DMS53 (cell line): ENCODE data around the gene RPS3A.
"Not testable (repeated sequence)": the region's sequence is repeated elsewhere in the genome, so short reads cannot be mapped to it uniquely, and the experiment has no call there.

Experiments
- DNase-seq: peaks from one replicate; lab custom pipeline; 2025; lab: John Stamatoyannopoulos, UW

The RPS3A gene

DNA sequence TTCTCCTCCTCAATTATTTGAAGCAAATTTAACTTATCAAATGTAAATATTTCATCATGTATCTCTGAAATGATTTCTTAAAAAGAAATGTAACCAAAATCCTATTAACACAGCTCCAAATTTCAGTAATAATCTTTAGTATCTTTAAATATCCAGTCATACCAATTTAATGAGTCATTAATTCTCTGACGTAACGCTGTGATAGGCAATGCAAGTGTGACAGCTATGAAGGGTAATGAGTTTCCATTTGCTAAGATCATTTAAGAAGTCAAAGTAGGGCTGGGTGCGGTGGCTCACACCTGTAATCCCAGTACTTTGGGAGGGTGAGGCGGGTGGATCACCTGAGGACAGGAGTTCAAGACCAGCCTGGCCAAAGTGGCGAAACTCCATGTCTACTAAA lies 15.6 kb downstream of the RPS3A start:
- DNase-seq: no peak

DNA sequence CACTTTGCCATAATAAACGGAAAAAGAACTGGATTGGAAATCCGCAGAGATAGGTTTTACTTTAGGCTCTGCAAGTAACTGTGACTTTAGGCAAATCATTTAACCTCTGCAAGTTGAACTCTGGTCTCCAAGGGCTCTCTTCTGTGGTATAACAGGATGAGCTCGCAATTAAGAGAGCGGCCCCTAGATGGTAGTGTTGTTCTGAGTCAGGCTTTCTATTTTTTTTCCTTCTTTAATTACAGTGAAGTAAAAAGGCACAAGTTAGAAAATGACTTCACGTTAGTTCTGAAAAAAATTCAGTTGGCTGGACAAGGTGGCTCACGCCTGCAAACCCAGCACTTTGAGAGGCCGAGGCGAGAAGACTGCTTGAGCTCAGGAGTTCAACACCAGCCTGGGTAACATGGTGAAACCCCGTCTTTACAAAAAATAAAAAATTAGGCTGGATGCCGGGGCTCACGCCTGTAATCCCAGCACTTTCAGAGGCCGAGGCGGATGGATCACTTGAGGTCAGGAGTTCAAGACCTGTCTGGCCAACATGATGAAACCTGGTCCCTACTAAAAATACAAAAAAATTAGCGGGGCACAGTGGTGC lies 18.0 kb downstream of the RPS3A start:
- DNase-seq: peak; percentile 75

DNA sequence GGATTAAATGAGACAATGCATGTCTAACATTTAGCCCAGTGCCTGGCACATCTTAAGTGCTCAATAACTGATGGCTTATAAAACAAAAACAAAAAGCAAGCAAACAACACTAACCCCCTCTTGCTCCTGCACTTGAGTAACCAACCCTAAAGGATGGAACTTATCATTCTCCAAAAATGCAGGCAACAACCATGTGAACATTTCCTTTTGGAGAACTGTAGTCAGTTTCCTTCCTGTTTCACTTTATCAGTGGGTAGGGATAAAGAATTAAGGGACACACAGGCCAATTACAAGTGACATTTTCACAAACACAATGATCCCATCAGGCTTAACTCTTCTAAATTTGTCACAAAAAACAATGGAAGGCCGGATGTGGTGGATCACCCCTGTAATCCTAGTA lies 30.4 kb downstream of the RPS3A start:
- no peak for DNase-seq

DNA sequence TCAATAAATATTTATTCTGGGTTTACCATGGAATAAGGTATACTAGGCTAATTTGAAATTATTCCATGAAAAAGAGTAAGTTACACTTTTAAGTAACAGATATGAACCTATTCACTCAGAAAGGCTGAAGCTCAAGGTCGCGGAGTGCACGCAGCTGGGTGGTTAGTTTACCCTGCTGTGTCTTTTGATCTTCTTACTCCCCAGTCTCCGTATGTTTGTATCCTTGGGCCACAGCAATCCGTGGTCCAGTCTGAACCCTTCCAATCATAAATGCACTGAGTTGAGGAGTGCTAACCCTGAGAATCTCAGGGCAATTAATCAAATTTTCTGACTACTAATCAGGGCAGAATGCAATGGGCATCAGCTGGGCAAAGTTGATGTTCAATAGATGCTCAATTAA lies 33.9 kb downstream of the RPS3A start:
- no peak for DNase-seq

DNA sequence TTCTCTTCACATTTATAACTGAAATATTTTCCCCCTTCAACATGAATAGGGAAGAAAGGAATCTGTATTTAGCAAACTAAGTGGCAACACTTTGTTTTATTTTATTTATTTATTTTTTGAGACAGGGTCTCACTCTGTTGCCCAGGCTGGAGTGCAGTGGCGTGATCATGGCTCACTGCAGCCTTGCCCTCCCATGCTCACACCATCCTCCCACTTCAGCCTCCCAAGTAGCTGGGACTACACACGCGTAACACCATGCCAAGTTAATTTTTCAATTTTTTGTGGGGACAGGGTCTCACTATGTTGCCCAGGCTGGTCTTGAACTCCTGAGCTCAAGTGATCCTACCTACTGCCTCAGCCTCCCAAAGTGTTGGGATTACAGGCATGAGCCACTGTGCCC lies 36.6 kb downstream of the RPS3A start:
- DNase-seq: not testable (repeated sequence)

DNA sequence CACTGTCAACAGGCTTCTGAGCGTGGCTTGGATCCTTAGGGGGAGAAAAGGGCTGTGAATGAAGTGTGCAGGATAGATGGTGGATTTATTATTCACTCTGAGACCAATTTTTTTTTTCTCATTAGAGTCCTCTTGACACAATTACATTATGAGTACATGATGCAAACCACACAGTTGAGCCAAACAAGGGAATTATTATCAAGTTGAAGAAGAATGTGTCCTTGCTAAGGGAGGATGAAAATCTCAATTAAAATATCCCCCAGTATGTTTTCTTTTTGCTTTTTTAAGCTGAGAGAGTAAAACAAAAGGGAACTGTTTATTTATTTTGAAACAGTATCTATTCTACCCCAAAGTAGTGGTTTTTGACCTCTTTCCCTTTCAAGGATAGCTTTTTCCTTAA lies 40.4 kb downstream of the RPS3A start:
- no peak for DNase-seq

DNA sequence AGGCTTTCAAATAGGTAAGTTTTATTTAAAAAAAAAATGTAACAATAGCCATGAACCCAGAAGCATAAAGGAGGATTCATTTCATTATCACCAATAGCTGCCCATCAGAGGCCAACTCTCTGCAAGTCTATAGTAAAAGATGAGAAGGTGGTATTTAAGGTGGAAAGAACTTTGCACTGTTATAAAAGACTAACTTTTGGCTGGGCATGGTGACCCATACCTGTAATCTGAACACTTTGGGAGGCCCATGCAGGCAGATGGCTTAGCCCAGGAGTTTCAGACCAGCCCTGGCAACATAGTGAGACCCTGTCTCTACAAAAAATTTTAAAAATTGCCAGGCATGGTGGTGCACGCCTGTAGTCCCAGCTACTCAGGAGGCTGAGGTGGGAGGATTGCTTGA lies 43.3 kb downstream of the RPS3A start:
- no peak for DNase-seq

DNA sequence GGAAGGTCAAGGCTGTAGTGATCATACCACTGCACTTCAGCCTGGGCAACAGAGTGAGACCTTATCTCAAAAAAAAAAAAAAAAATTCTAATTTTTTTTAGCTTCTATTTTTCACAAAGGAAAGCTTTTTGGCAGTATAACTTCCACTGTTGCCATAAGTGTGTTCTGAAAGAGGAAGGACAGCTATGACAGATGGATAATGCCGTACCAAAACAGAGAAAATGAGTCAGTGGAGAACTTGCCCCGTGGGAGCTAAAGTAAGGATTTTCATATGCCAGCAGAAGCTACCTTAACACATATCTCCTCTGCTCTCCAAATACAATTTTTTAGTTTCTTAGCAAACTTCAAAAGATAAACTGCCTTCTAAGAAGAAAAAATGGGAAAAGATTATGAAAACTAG lies 43.7 kb downstream of the RPS3A start:
- no peak for DNase-seq

DNA sequence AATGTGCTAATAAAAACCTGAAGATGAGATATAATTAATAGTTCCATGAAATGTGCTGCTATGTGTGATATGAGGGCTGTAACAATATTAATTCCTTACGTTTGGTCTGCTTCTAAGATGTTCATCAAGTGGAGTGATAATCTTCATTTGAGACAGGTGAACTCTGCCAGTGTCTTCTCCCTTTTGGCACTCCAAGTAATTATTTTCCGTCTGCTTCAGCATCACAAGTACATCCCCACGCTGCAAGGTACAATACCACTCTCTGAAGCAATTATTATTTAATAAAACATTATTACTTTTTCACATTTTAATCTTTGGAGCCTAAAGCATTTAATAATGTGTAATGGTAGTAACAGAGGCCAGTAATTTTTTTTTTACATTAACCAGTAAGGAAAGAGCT lies 44.4 kb downstream of the RPS3A start:
- no peak for DNase-seq

DNA sequence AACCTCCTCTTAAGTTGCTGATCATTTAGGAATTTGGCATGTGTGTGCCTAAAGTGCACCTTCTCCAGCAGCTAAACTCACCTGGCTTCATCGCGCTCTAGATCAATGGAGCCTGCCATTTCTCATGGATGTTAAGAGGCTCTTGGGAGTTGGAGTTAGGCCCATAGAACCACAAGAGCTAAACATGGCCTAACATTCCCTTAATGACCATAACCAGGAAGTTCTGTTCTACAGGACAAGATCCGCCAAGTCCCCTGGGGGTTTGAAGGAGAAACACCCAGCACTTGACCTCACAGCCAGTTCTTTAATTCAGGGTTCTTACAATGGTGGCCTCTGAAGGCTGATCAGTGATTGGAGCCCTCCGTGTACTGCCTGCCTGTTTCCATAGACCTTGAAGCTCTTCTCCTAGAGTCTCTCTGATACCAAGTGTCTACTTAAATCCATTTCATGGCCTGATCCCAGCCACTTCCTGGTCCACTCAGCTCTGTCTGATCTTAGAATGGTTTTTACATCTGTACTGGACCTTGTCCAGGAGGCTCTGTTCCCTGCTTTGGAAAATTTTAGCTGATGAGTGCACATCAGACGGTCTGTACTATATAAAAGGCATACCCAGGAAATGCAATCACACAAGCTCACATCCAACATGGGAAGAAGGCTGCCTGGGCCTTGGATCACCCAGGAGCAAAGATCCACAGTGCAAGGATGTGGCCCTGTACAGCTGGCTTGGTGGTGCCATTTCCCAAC lies 45.1 kb downstream of the RPS3A start:
- no peak for DNase-seq

DNA sequence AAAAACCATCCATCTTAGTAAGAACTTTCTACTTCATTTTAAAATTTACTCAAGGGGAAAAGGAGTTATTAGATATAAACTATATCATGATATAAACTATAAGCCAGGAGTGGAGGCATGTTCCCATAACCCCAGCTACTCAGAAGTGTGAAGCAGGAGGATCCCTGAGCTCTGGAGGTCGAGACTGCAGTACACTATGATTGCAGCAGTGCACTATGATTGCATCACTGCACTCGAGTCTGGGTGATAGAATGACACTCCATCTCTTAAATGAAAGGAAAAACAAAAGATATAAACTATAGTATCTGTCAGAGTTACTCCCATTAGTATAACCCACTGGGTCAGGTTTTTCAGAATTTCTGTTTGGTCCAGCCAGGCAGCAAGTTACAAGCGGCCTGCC lies 47.6 kb downstream of the RPS3A start:
- DNase-seq: no peak

DNA sequence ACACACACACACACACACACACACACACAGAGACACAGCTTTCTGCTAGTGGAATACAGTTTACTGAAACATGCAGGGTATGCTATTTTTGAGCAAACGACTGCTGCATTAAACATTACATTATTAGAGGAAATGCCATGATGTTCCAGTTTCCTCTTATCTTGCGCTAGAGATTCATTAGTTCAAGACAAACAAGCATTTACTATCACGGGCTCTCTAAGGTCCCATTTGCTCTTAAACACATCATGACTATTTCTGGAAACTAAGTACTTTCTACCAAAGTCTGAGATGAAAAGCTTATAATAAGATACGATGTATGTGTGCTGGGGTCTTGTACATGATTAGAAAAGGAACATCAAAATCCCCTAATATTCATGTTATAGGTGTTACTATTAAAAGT lies 48.8 kb downstream of the RPS3A start:
- DNase-seq: no peak

DNA sequence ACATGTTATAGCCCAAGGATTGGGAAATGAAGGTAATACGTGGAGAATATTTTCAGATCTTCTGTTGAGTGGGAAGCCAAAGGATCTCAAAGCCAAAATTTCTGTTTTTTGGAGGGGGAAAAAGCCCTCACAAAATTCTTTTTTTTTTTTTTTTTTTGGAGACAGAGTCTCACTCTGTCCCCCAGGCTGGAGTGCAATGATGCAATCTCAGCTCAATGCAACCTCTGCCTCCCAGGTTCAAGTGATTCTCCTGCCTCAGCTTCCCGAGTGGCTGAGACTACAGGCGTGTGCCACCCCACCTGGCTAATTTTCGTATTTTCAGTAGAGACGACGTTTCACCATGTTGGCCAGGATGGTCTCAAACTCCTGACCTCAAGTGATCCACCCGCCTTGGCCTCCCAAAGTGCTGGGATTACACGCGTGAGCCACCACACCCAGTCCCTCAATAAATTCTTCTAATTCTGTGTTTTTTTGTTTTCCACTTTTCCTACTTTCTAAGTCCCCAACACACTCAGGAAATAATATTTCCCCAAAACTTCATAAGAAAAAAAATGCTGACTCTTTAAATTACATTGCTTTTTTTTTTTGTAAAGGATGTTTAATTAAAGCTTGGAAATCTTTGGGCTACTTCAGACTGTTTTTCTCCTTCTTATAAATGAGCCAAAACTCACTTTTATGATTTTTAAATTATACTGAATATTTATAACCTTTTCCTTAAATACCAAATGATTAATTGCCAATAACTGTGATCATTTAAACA lies 51.6 kb downstream of the RPS3A start:
- no peak for DNase-seq

DNA sequence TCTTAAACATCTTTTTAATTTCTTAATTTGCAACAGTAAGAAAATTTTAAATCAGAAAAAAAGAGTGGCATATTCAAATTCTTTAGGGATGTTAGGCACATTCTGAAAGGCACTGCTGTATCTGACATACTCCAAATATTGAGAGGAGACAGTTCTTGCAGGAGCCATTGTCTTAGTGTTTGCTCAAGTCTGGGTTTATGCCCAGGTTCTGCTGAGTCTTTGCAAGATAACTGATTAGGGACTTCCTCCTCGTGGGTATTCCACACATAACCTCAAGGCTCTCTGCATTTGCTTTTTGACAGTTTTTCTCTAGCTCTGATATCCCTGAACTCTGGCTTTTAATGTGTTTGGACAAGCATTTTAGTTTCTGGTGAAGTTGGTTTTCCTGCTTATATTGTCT lies 52.6 kb downstream of the RPS3A start:
- DNase-seq: no peak

DNA sequence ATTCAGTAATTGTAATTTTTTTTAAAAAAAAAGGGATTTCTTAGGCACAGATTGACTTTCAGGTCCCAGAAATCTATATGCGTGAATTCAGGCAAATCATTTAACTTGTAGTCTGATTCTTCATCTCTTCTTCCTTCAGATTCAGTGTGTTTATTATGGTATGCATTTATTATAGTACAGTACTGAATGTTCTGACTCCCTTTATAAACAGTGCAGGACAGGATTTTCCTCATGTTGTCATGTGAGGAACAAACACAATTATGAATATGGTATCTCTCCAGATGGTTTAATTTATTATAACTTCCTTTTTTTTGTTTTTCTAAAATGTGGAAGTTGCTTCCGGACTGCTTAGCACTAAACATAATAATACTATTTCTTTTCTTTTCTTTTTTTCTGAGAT lies 54.2 kb downstream of the RPS3A start:
- DNase-seq: no peak
